ENCODE measurements around the gene SORCS2. TPM values are rescaled to one million over a fixed set of nuclear protein-coding genes. Genes with fewer than 3 reads are reported as not detected.

The SORCS2 gene
- total RNA-seq, 1 donor from 2014 or later: 1.2 TPM

- ATAC-seq (ENCODE audit: poor library complexity) (no peak), DNase-seq (no peak)
- intact Hi-C loops (cut with DNase I): no loop called here
These were observed 202.5 kb downstream of the SORCS2 start for GRCh38 chr4:7394681-7395451.

GRCh38 chr4:7395645-7396044 lies 203.3 kb downstream of the SORCS2 start:
- ATAC-seq (ENCODE audit: poor library complexity): no peak
- no peak for DNase-seq
- intact Hi-C loops (cut with DNase I): no loop called here

GRCh38 chr4:7396186-7396910 lies 204.0 kb downstream of the SORCS2 start:
- ATAC-seq (ENCODE audit: poor library complexity) (no peak), DNase-seq (no peak)
- intact Hi-C loops (cut with DNase I): no loop called here

- DNase-seq (no peak), ATAC-seq (ENCODE audit: poor library complexity) (no peak)
- intact Hi-C loops (cut with DNase I): no loop called here
These were observed 205.1 kb downstream of the SORCS2 start for GRCh38 chr4:7397206-7398103.

- DNase-seq: peak; percentile 71
- ATAC-seq (ENCODE audit: poor library complexity): peak; percentile 83
- intact Hi-C loops (cut with DNase I): no loop called here
These were observed 205.7 kb downstream of the SORCS2 start for GRCh38 chr4:7398104-7398423.

- DNase-seq: no peak
- ATAC-seq (ENCODE audit: poor library complexity): no peak
- intact Hi-C loops (cut with DNase I): no loop called here
These were observed 206.6 kb downstream of the SORCS2 start for GRCh38 chr4:7398788-7399439.

- ATAC-seq (ENCODE audit: poor library complexity) (no peak), DNase-seq (no peak)
- intact Hi-C loops (cut with DNase I): no loop called here
These were observed 207.3 kb downstream of the SORCS2 start for GRCh38 chr4:7399440-7400234.

- DNase-seq (no peak), ATAC-seq (ENCODE audit: poor library complexity) (no peak)
- intact Hi-C loops (cut with DNase I): no loop called here
These were observed 208.4 kb downstream of the SORCS2 start for GRCh38 chr4:7400671-7401298.

GRCh38 chr4:7402526-7402925 lies 210.2 kb downstream of the SORCS2 start:
- intact Hi-C loops (cut with DNase I): no loop called here
- DNase-seq (no peak), ATAC-seq (ENCODE audit: poor library complexity) (no peak)

GRCh38 chr4:7403001-7403400 lies 210.7 kb downstream of the SORCS2 start:
- no peak for DNase-seq
- peak; percentile 96 for ATAC-seq (ENCODE audit: poor library complexity)
- intact Hi-C loops (cut with DNase I): no loop called here

- no peak for ATAC-seq (ENCODE audit: poor library complexity)
- no peak for DNase-seq
- intact Hi-C loops (cut with DNase I): no loop called here
These were observed 215.8 kb downstream of the SORCS2 start for GRCh38 chr4:7408166-7408565.

- ATAC-seq (ENCODE audit: poor library complexity): no peak
- intact Hi-C loops (cut with DNase I): no loop called here
These were observed 218.1 kb downstream of the SORCS2 start for GRCh38 chr4:7410446-7410845.

GRCh38 chr4:7411491-7411890 lies 219.2 kb downstream of the SORCS2 start:
- ATAC-seq (ENCODE audit: poor library complexity) (no peak), DNase-seq (no peak)
- intact Hi-C loops (cut with DNase I): no loop called here

More at GRCh38 chr4:7410446-7410845, 218.1 kb downstream of the SORCS2 start:
- no peak for DNase-seq

GRCh38 chr4:7411896-7412553 lies 219.7 kb downstream of the SORCS2 start:
- ATAC-seq (ENCODE audit: poor library complexity): peak; percentile 12
- no peak for DNase-seq
- intact Hi-C loops (cut with DNase I): no loop called here

- ATAC-seq (ENCODE audit: poor library complexity) (no peak), DNase-seq (no peak)
- intact Hi-C loops (cut with DNase I): no loop called here
These were observed 220.2 kb downstream of the SORCS2 start for GRCh38 chr4:7412554-7412912.

- peak; percentile 13 for DNase-seq
- intact Hi-C loops (cut with DNase I): no loop called here
These were observed 221.7 kb downstream of the SORCS2 start for GRCh38 chr4:7414046-7414445.

GRCh38 chr4:7414736-7415510 lies 222.6 kb downstream of the SORCS2 start:
- DNase-seq (no peak), ATAC-seq (ENCODE audit: poor library complexity) (no peak)
- intact Hi-C loops (cut with DNase I): no loop called here

More at GRCh38 chr4:7414046-7414445, 221.7 kb downstream of the SORCS2 start:
- no peak for ATAC-seq (ENCODE audit: poor library complexity)

Measured in Right ventricle myocardium superior (tissue), 1 donor.